Measurements from ENCODE around the gene IL21R.

Gene IL21R

DNA sequence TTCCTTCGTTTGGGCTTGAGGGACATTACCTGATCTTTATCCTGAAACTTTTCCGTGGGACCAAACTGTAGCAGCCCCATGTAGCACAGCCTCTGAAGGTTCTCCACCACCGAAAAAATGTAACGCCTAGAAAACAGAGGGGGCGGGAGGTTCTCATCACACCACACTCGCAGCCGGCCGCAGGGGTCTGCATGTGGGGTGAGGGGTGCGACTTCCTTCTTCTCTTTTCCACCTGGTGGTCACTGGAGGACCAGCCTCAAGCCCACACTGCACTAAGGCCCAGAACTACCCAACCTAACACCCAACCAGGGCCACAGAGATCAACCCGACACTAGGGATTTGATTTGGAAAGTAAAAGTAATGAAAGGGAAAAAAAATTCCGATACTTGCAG lies 90.6 kb downstream of the IL21R start:
- no peak for DNase-seq

- no peak for DNase-seq
Observed at GRCh38 chr16:27495191-27495590, 93.2 kb downstream of the IL21R start.

DNA sequence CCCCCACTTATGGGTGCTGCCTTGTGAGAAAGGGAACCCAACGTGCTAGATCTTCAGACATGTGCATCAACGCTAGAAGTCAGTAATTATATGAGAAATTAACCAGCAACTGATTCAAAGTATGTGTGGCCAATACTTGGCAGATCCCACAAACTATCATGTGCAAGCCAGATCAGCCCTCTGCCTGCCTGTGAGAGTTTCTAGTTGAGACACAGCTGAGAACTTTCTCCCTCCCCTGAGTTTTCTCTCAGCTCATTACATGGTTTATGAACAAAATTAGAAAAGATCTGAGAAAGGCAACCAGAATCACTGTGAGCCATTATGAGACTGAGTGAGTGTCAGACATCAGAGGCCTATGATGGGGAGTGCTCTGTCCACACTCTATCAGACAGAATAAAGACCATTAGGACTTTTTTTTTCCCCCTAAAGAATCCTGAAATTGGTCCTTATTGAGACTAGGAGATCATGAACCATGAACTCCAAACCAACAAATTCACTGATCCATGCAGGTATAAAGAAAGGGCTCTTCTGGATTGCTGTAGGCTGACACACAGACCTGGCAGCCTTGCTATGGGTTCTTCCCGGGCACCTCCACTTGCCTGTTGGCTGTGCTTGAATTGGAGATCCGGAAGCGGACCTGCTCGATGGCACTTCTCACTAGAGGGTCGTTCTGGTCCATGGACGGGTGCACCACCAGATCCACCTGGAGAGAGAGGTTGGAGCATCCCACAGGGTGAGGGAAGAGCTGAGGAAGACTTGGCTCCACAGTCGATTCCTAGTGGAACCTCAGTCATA lies 96.3 kb downstream of the IL21R start:
- DNase-seq, result no peak

DNA sequence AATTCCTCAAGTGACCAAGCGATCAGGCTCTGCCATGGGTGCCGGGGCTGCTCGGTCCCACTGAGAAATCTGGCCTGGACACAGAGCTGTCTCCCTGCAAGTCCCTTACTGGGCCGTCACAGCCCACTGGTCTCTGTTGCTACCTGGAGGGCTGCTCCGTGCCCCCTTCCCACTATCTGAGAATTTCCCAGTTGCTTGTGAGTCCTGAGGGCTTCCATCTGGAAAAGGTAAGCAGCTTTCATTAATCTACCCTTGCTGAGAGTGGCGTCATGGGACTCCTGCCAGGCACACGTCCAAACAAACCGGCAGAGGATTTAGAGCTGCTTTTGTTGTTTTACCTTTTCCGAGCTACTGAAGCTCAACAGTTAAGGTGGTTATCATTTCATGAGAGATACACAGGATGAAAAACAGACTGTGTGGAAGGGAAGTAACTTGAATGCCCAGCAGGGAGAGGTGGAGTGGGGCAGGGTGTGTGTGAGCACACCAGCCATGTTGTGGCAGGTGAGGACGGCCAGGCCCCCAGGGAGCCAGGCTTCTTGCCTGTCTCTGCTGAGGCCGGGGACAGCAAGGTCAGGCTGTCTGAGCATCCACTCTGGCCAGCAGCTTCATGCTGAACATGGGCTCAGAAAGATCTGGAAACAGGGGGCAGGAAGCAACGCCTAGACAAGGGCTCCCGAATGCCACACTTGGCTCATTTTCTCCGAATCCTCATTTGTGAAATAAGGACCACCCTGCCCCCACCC lies 97.1 kb downstream of the IL21R start:
- DNase-seq, result no peak

DNA sequence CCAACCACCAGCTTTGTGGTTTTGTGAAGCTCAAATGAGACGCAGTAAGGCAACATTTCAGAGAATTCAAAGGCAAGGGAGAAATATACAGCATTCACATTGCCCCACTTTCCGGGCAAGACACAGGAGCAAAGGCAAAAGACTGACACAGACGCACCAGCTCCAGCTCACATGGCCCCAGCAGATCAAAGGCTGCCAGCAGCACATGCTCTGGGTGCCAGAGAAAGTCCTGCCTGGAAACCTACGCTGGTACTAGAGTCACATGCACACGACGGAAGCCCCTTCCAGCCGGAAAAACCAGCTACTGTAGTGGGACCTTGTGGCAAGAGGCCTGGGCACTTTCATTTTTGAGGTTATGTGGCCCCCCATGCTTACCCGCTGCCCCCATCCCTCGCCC lies 97.7 kb downstream of the IL21R start:
- no peak for DNase-seq

GRCh38 chr16:27500801-27501200 lies 98.8 kb downstream of the IL21R start:
- DNase-seq, result no peak
